SH-SY5Y (cell line): ENCODE measurements around the gene TP53BP1.

Experiments
- GATA2 ChIP-seq: IDR thresholded peaks from 2 replicates; pipeline ENCODE4 v1.6.1; 2011; ENCODE audit warnings: mild to moderate bottlenecking, low read depth, low read length
- GATA3 ChIP-seq: IDR thresholded peaks from 2 replicates; pipeline ENCODE4 v1.6.1; 2011; ENCODE audit warnings: low read depth, mild to moderate bottlenecking, low read length, moderate library complexity

DNA sequence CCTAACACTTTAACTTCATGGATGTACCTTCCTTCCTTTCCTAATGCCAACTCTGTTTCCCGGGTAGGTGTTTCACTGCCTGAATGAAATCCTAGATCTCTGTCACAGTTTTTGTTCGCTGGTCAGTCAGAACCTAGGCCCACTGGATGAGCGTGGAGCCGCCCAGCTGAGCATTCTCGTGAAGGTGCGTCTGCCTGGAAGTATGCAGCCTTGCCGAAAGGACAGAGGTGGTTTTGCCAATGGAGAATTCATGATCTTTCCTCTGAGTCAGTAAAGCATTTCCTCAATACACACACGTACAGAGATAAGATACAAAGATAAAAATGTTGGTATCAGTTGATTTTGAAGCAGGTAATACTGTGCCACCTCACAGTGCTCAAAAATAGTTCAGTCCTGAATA lies 89.3 kb downstream of the TP53BP1 start:
- TF ChIP-seq GATA3 (no peak), GATA2 (no peak)
